SK-N-SH treated with all-trans-retinoic acid at 6 μM for 48 hours (cell line): Measurements from ENCODE around the gene ZNF860.

Experiments
- ATAC-seq: fragments of 200-7000 bp; cut with Tn5 transposase; 3 replicates; pipeline ENCODE4 v1.9.1; 2020; ENCODE audit warnings: mild to moderate bottlenecking, moderate library complexity
- ARNTL ChIP-seq: fragments of 450-650 bp; formaldehyde crosslinking; IDR thresholded peaks from 2 replicates; pipeline ENCODE4 v1.5.0; 2020; ENCODE audit warnings: low read depth, mild to moderate bottlenecking, moderate library complexity, borderline replicate concordance
- BACH2 ChIP-seq: fragments of 250-450 bp; sonication (Bioruptor Pico); IDR thresholded peaks from 2 replicates; pipeline ENCODE4 v1.9.0; 2021; ENCODE audit warnings: mild to moderate bottlenecking, borderline replicate concordance
- CSDC2 ChIP-seq: fragments of 250-450 bp; sonication (Bioruptor Pico); IDR thresholded peaks from 2 replicates; pipeline ENCODE4 v1.5.0; 2020; ENCODE audit warnings: mild to moderate bottlenecking, moderate library complexity
- ESRRG ChIP-seq: fragments of 250-450 bp; sonication (Bioruptor Pico); IDR thresholded peaks from 2 replicates; pipeline ENCODE4 v1.6.1; 2021; ENCODE audit warnings: mild to moderate bottlenecking
- GLIS3 ChIP-seq: fragments of 250-450 bp; sonication (Bioruptor Pico); IDR thresholded peaks from 2 replicates; pipeline ENCODE4 v1.5.0; 2020; ENCODE audit warnings: mild to moderate bottlenecking, moderate library complexity
- ISL1 ChIP-seq: fragments of 250-450 bp; sonication (Bioruptor Pico); IDR thresholded peaks from 2 replicates; pipeline ENCODE4 v2.1.2; 2022; ENCODE audit warnings: mild to moderate bottlenecking, moderate library complexity
- OSR1 ChIP-seq: fragments of 250-450 bp; sonication (Bioruptor Pico); IDR thresholded peaks from 2 replicates; pipeline ENCODE4 v1.8.0; 2022; ENCODE audit warnings: moderate library complexity, mild to moderate bottlenecking, inconsistent platforms
- POU6F1 ChIP-seq: fragments of 250-450 bp; sonication (Bioruptor Pico); IDR thresholded peaks from 2 replicates; pipeline ENCODE4 v1.8.0; 2021; ENCODE audit warnings: low read depth, mild to moderate bottlenecking, moderate library complexity, borderline replicate concordance
- RARB ChIP-seq: fragments of 250-450 bp; sonication (Bioruptor Pico); IDR thresholded peaks from 2 replicates; pipeline ENCODE4 v1.8.0; 2021; ENCODE audit warnings: mild to moderate bottlenecking, moderate library complexity
- TOX ChIP-seq: fragments of 250-450 bp; sonication (Bioruptor Pico); IDR thresholded peaks from 2 replicates; pipeline ENCODE4 v1.8.0; 2021; ENCODE audit warnings: mild to moderate bottlenecking, moderate library complexity, borderline replicate concordance
- ZC3H10 ChIP-seq: fragments of 250-450 bp; sonication (Bioruptor Pico); IDR thresholded peaks from 2 replicates; pipeline ENCODE4 v1.5.1; 2021; ENCODE audit warnings: mild to moderate bottlenecking, moderate library complexity
- ZFP3 ChIP-seq: fragments of 250-450 bp; sonication (Bioruptor Pico); IDR thresholded peaks from 2 replicates; pipeline ENCODE4 v1.5.0; 2020; ENCODE audit warnings: mild to moderate bottlenecking, moderate library complexity
- ZFP30 ChIP-seq: fragments of 450-650 bp; formaldehyde crosslinking; IDR thresholded peaks from 2 replicates; pipeline ENCODE4 v1.5.0; 2022; ENCODE audit warnings: mild to moderate bottlenecking, moderate library complexity
- ZNF565 ChIP-seq: fragments of 450-650 bp; formaldehyde crosslinking; conservative IDR thresholded peaks from 2 replicates; pipeline ENCODE4 v1.5.0; 2020; ENCODE audit warnings: low read depth, mild to moderate bottlenecking, moderate library complexity
- ZNF70 ChIP-seq: fragments of 450-650 bp; formaldehyde crosslinking; IDR thresholded peaks from 2 replicates; pipeline ENCODE4 v1.5.0; 2020; ENCODE audit warnings: mild to moderate bottlenecking, moderate library complexity
- ZNF8 ChIP-seq: fragments of 450-650 bp; formaldehyde crosslinking; IDR thresholded peaks from 2 replicates; pipeline ENCODE4 v1.5.0; 2020; ENCODE audit warnings: mild to moderate bottlenecking, moderate library complexity
- TF ChIP-seq, protein P1 (sequence below): fragments of 250-450 bp; sonication (Bioruptor Pico); IDR thresholded peaks from 2 replicates; pipeline ENCODE4 v1.5.1; 2021; ENCODE audit warnings: mild to moderate bottlenecking, moderate library complexity
- TF ChIP-seq, protein P2 (sequence below): fragments of 250-450 bp; sonication (Bioruptor Pico); IDR thresholded peaks from 2 replicates; pipeline ENCODE4 v1.5.0; 2020; ENCODE audit warnings: mild to moderate bottlenecking, moderate library complexity
- TF ChIP-seq, protein P3 (sequence below): fragments of 250-450 bp; sonication (Bioruptor Pico); IDR thresholded peaks from 2 replicates; pipeline ENCODE4 v1.8.0; 2020; ENCODE audit warnings: mild to moderate bottlenecking, moderate library complexity, borderline replicate concordance
- TF ChIP-seq, protein P4 (sequence below): fragments of 250-450 bp; sonication (Bioruptor Pico); IDR thresholded peaks from 2 replicates; pipeline ENCODE4 v1.5.1; 2020; ENCODE audit warnings: low read depth, mild to moderate bottlenecking, moderate library complexity

ZNF860 gene

GRCh38 chr3:31997500-31997899, 15.9 kb downstream of the ZNF860 start (continued):
- TF ChIP-seq, protein P1, sequence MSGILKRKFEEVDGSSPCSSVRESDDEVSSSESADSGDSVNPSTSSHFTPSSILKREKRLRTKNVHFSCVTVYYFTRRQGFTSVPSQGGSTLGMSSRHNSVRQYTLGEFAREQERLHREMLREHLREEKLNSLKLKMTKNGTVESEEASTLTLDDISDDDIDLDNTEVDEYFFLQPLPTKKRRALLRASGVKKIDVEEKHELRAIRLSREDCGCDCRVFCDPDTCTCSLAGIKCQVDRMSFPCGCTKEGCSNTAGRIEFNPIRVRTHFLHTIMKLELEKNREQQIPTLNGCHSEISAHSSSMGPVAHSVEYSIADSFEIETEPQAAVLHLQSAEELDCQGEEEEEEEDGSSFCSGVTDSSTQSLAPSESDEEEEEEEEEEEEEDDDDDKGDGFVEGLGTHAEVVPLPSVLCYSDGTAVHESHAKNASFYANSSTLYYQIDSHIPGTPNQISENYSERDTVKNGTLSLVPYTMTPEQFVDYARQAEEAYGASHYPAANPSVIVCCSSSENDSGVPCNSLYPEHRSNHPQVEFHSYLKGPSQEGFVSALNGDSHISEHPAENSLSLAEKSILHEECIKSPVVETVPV = no peak
- TF ChIP-seq, all 23 proteins: peak for 0

- no peak for ATAC-seq
- TF ChIP-seq ZNF565 (CRISPR knock-in tag) (no peak), ZC3H10 (CRISPR knock-in tag) (no peak), ZFP30 (CRISPR knock-in tag) (no peak), ZNF8 (CRISPR knock-in tag) (no peak), CSDC2 (CRISPR knock-in tag) (no peak), POU6F1 (CRISPR knock-in tag) (no peak), TOX (CRISPR knock-in tag) (no peak), ZFP3 (CRISPR knock-in tag) (no peak), RARB (CRISPR knock-in tag) (no peak), ISL1 (CRISPR knock-in tag) (no peak), OSR1 (CRISPR knock-in tag) (no peak), BACH2 (CRISPR knock-in tag) (no peak), ARNTL (CRISPR knock-in tag) (no peak), ESRRG (no peak), GLIS3 (CRISPR knock-in tag) (no peak), ZNF70 (CRISPR knock-in tag) (no peak)
- TF ChIP-seq, protein P2, sequence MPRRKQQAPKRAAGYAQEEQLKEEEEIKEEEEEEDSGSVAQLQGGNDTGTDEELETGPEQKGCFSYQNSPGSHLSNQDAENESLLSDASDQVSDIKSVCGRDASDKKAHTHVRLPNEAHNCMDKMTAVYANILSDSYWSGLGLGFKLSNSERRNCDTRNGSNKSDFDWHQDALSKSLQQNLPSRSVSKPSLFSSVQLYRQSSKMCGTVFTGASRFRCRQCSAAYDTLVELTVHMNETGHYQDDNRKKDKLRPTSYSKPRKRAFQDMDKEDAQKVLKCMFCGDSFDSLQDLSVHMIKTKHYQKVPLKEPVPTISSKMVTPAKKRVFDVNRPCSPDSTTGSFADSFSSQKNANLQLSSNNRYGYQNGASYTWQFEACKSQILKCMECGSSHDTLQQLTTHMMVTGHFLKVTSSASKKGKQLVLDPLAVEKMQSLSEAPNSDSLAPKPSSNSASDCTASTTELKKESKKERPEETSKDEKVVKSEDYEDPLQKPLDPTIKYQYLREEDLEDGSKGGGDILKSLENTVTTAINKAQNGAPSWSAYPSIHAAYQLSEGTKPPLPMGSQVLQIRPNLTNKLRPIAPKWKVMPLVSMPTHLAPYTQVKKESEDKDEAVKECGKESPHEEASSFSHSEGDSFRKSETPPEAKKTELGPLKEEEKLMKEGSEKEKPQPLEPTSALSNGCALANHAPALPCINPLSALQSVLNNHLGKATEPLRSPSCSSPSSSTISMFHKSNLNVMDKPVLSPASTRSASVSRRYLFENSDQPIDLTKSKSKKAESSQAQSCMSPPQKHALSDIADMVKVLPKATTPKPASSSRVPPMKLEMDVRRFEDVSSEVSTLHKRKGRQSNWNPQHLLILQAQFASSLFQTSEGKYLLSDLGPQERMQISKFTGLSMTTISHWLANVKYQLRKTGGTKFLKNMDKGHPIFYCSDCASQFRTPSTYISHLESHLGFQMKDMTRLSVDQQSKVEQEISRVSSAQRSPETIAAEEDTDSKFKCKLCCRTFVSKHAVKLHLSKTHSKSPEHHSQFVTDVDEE (CRISPR knock-in tag) = no peak
- TF ChIP-seq, protein P1 = no peak
- TF ChIP-seq, protein P3, sequence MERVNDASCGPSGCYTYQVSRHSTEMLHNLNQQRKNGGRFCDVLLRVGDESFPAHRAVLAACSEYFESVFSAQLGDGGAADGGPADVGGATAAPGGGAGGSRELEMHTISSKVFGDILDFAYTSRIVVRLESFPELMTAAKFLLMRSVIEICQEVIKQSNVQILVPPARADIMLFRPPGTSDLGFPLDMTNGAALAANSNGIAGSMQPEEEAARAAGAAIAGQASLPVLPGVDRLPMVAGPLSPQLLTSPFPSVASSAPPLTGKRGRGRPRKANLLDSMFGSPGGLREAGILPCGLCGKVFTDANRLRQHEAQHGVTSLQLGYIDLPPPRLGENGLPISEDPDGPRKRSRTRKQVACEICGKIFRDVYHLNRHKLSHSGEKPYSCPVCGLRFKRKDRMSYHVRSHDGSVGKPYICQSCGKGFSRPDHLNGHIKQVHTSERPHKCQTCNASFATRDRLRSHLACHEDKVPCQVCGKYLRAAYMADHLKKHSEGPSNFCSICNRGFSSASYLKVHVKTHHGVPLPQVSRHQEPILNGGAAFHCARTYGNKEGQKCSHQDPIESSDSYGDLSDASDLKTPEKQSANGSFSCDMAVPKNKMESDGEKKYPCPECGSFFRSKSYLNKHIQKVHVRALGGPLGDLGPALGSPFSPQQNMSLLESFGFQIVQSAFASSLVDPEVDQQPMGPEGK (CRISPR knock-in tag) = no peak
- TF ChIP-seq, protein P4, sequence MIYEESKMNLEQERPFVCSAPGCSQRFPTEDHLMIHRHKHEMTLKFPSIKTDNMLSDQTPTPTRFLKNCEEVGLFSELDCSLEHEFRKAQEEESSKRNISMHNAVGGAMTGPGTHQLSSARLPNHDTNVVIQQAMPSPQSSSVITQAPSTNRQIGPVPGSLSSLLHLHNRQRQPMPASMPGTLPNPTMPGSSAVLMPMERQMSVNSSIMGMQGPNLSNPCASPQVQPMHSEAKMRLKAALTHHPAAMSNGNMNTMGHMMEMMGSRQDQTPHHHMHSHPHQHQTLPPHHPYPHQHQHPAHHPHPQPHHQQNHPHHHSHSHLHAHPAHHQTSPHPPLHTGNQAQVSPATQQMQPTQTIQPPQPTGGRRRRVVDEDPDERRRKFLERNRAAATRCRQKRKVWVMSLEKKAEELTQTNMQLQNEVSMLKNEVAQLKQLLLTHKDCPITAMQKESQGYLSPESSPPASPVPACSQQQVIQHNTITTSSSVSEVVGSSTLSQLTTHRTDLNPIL (CRISPR knock-in tag) = no peak
- TF ChIP-seq, all 23 proteins: peak for 0
Observed at GRCh38 chr3:31999907-32000439, 18.4 kb downstream of the ZNF860 start.

DNA sequence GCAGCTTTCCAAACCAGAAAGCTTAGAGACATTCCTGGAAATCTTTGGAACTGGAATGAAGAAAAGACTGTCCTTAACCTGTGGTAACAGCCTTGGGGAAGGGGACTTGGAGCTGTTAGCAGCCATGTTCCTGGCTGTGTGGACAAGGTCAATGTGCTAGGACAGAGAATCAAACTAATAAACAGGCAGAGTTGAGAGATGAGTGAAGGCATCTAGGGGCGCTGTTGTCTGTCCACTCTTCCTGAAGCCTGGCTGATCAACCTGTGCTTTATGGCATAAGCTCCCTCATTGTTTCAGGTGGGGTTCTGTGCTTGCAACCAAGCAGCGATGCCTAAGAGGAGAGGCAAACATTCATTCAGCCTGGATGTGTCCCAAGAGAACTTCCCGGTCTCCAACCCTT, 19.3 kb downstream of the ZNF860 start:
- TF ChIP-seq POU6F1 (CRISPR knock-in tag) = no peak
- no peak for TF ChIP-seq ZC3H10 (CRISPR knock-in tag)
- TF ChIP-seq ISL1 (CRISPR knock-in tag) = no peak
- TF ChIP-seq BACH2 (CRISPR knock-in tag) = no peak
- TF ChIP-seq, protein P2 (CRISPR knock-in tag) = no peak
- TF ChIP-seq ZNF8 (CRISPR knock-in tag) = no peak
- no peak for ATAC-seq
